Activated CD4-positive, CD25-positive, alpha-beta regulatory T cell treated with anti-CD3 and anti-CD28 coated beads, Interleukin-2, amount 50 U/mL, for 16 hours (primary cell): ENCODE measurements around the gene C5orf24.

Source experiments
- DNase-seq: peaks from one replicate; pipeline ENCODE4 v3.0.0-alpha.2; 2020; ENCODE audit warnings: low read depth, low spot score

Gene C5orf24

GRCh38 chr5:134905246-134905996 is 59.7 kb downstream of the C5orf24 start:
- peak; percentile 23 for DNase-seq

DNA sequence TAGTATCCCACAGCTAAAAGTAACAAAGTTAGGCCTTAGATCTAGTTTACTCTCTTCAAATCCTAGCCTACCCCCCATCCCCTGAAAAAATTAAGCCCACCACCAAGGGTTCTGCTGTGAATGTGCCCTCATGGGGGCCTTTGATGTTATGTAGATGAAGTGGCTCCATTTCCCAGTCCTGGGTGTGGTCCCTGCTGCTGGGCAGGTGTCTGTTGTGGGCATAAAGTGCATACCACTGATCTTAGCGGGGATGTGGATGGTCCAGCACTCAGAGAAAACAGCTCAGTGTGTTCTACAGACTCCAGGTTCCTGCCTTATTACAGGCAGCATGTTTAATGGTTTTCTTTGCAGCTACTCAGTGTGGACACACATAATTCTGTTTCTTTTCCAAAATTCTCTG is 61.0 kb downstream of the C5orf24 start:
- DNase-seq: no peak
